IMR-90 (cell line): ENCODE data around the gene WNT7B. TPM values are rescaled to one million over a fixed set of nuclear protein-coding genes. Genes with fewer than 3 reads are reported as not detected.
A peak's percentile ranks its signal among the peaks of the same experiment; 100 is the strongest.

Experiments used
- ATAC-seq: fragments of 200-7000 bp; cut with Tn5 transposase; 2 replicates; pipeline ENCODE4 v1.9.1; 2020; ENCODE audit warnings: low read depth, mild to moderate bottlenecking, moderate library complexity
- BruUV-seq: library from RNA; stranded (reverse); fragments of 400-500 nt; replicated peaks from 2 replicates; lab custom pipeline; 2021; lab: Mats Ljungman, UMichigan
- CTCF ChIA-PET: fragments of 300-600 bp; formaldehyde crosslinking; extraction: SDS; loops from one replicate; lab custom pipeline; 2021; ENCODE audit warnings: antibody characterized with exemption; lab: Yijun Ruan, JAX
- POLR2A ChIA-PET: fragments of 300-600 bp; sonication (Branson Sonifier 250); formaldehyde crosslinking; loops from one replicate; lab custom pipeline; 2022; ENCODE audit warnings: antibody characterized with exemption; ENCODE audit not compliant: unreplicated experiment; lab: Charles Lee
- DNase-seq: peaks from one replicate; pipeline ENCODE4 v3.0.0; 2013
- H2AFZ ChIP-seq: replicated peaks from 2 replicates; pipeline ENCODE3; 2013; ENCODE audit warnings: low read length, mild to moderate bottlenecking; ENCODE audit not compliant: poor library complexity
- H2AK5ac ChIP-seq: 2 replicates; pipeline ENCODE4 v1.6.1; 2013; ENCODE audit warnings: low read depth, low read length, inconsistent platforms
- H2AK9ac ChIP-seq: replicated peaks from 2 replicates; pipeline ENCODE3; 2013; ENCODE audit warnings: mild to moderate bottlenecking, low read depth, low read length, moderate library complexity; ENCODE audit not compliant: poor library complexity
- H2BK120ac ChIP-seq: 2 replicates; pipeline ENCODE4 v1.6.1; 2013; ENCODE audit warnings: low read depth, low read length, inconsistent platforms
- H2BK15ac ChIP-seq: 3 replicates; pipeline ENCODE4 v1.6.1; 2013; ENCODE audit warnings: low read depth, low read length, inconsistent platforms
- H2BK20ac ChIP-seq: 2 replicates; pipeline ENCODE4 v1.6.1; 2013; ENCODE audit warnings: low read depth, mild to moderate bottlenecking, inconsistent platforms, low read length, moderate library complexity
- H2BK5ac ChIP-seq: 2 replicates; pipeline ENCODE4 v1.6.1; 2013; ENCODE audit warnings: mild to moderate bottlenecking, low read depth, low read length, inconsistent platforms; ENCODE audit not compliant: poor library complexity, severe bottlenecking
- H3K14ac ChIP-seq: replicated peaks from 2 replicates; pipeline ENCODE4 v1.6.1; 2013; ENCODE audit warnings: low read depth, low read length, inconsistent platforms
- H3K18ac ChIP-seq: 2 replicates; pipeline ENCODE4 v1.6.1; 2013; ENCODE audit warnings: low read depth, low read length, control low read depth
- H3K23ac ChIP-seq: 2 replicates; pipeline ENCODE4 v1.6.1; 2013; ENCODE audit warnings: low read depth, low read length, inconsistent platforms
- H3K27ac ChIP-seq: 2 replicates; pipeline ENCODE4 v1.5.1; 2013; ENCODE audit warnings: mild to moderate bottlenecking, control low read depth, low read length; ENCODE audit not compliant: insufficient read depth
- H3K27me3 ChIP-seq: 2 replicates; pipeline ENCODE4 v1.6.1; 2013; ENCODE audit warnings: low read length; ENCODE audit not compliant: control insufficient read depth, insufficient read depth
- H3K36me3 ChIP-seq: 2 replicates; pipeline ENCODE4 v1.6.1; 2013; ENCODE audit warnings: low read length, mixed read lengths; ENCODE audit not compliant: control insufficient read depth, insufficient read depth
- H3K4ac ChIP-seq: 2 replicates; pipeline ENCODE4 v1.6.1; 2013; ENCODE audit warnings: low read depth, low read length, inconsistent platforms
- H3K4me1 ChIP-seq: 2 replicates; pipeline ENCODE4 v1.6.1; 2013; ENCODE audit warnings: low read length, mixed read lengths; ENCODE audit not compliant: control insufficient read depth, insufficient read depth
- H3K4me2 ChIP-seq: 2 replicates; pipeline ENCODE4 v1.6.1; 2013; ENCODE audit warnings: low read depth, mild to moderate bottlenecking, control low read depth, low read length, moderate library complexity
- H3K4me3 ChIP-seq: 2 replicates; pipeline ENCODE4 v1.5.1; 2013; ENCODE audit warnings: low read depth, mild to moderate bottlenecking, control low read depth, low read length, moderate library complexity; ENCODE audit not compliant: insufficient read depth
- H3K56ac ChIP-seq: 2 replicates; pipeline ENCODE4 v1.6.1; 2013; ENCODE audit warnings: low read length, inconsistent platforms; ENCODE audit not compliant: insufficient read depth; ENCODE audit errors: extremely low read depth
- H3K79me1 ChIP-seq, 2 experiments: 2 replicates each; pipeline ENCODE4 v1.6.1; 2013; ENCODE audit warnings: low read length in 2 of 2, inconsistent platforms in 1 of 2, low read depth in 1 of 2
- H3K9ac ChIP-seq: 2 replicates; pipeline ENCODE4 v1.6.1; 2013; ENCODE audit warnings: low read depth, low read length, control low read depth
- H3K9me1 ChIP-seq: 2 replicates; pipeline ENCODE4 v1.6.1; 2013; ENCODE audit warnings: low read length, inconsistent platforms; ENCODE audit not compliant: insufficient read depth
- H3K9me3 ChIP-seq: 2 replicates; pipeline ENCODE4 v1.6.1; 2013; ENCODE audit warnings: low read length; ENCODE audit not compliant: control insufficient read depth, insufficient read depth
- H4K20me1 ChIP-seq: 2 replicates; pipeline ENCODE4 v1.6.1; 2013; ENCODE audit warnings: low read length, inconsistent platforms; ENCODE audit not compliant: insufficient read depth
- H4K5ac ChIP-seq: 2 replicates; pipeline ENCODE4 v1.6.1; 2013; ENCODE audit warnings: mild to moderate bottlenecking, low read depth, low read length, control low read depth
- H4K8ac ChIP-seq, 2 experiments: 2 replicates each; pipeline ENCODE4 v1.6.1; 2013; ENCODE audit warnings: low read depth in 2 of 2, low read length in 2 of 2, control low read depth in 1 of 2, inconsistent platforms in 1 of 2
- H4K91ac ChIP-seq: 2 replicates; pipeline ENCODE4 v1.6.1; 2013; ENCODE audit warnings: low read depth, low read length, inconsistent platforms; ENCODE audit not compliant: insufficient read depth
- CEBPB ChIP-seq: IDR thresholded peaks from 2 replicates; pipeline ENCODE4 v1.6.1; 2012; ENCODE audit warnings: low read depth, low read length, improper control_type of control experiment
- CHD1 ChIP-seq: IDR thresholded peaks from 2 replicates; pipeline ENCODE4 v1.6.1; 2012; ENCODE audit warnings: low read depth, low read length, improper control_type of control experiment
- CTCF ChIP-seq: conservative IDR thresholded peaks from 2 replicates; pipeline ENCODE4 v1.5.1; 2012; ENCODE audit warnings: mild to moderate bottlenecking, low read depth, low read length, improper control_type of control experiment
- FOS ChIP-seq: fragments of 150-350 bp; IDR thresholded peaks from 2 replicates; pipeline ENCODE4 v1.6.1; 2016; ENCODE audit warnings: low read depth, low read length
- MAFK ChIP-seq: IDR thresholded peaks from 2 replicates; pipeline ENCODE4 v1.6.1; 2012; ENCODE audit warnings: low read depth, low read length, improper control_type of control experiment
- MAZ ChIP-seq: IDR thresholded peaks from 2 replicates; pipeline ENCODE4 v1.6.1; 2012; ENCODE audit warnings: low read depth, mild to moderate bottlenecking, low read length, improper control_type of control experiment, moderate library complexity, borderline replicate concordance
- MXI1 ChIP-seq: IDR thresholded peaks from 2 replicates; pipeline ENCODE4 v1.6.1; 2012; ENCODE audit warnings: low read depth, mild to moderate bottlenecking, low read length, moderate library complexity, borderline replicate concordance
- NFE2L2 ChIP-seq: fragments of 150-350 bp; IDR thresholded peaks from 2 replicates; pipeline ENCODE4 v1.6.1; 2016; ENCODE audit warnings: low read depth, mild to moderate bottlenecking, low read length
- POLR2A ChIP-seq: IDR thresholded peaks from 2 replicates; pipeline ENCODE4 v1.6.1; 2012; ENCODE audit warnings: mild to moderate bottlenecking, low read depth, low read length
- RAD21 ChIP-seq: IDR thresholded peaks from 2 replicates; pipeline ENCODE4 v1.6.1; 2012; ENCODE audit warnings: low read length, improper control_type of control experiment
- RFX5 ChIP-seq: IDR thresholded peaks from 2 replicates; pipeline ENCODE4 v1.8.0; 2012; ENCODE audit warnings: low read depth, mild to moderate bottlenecking, low read length, moderate library complexity
- SMC3 ChIP-seq: fragments of 150-350 bp; IDR thresholded peaks from 2 replicates; pipeline ENCODE4 v1.6.1; 2016; ENCODE audit warnings: low read depth, mild to moderate bottlenecking, antibody characterized with exemption, low read length, moderate library complexity
- USF2 ChIP-seq: fragments of 150-350 bp; IDR thresholded peaks from 2 replicates; pipeline ENCODE4 v1.6.1; 2017; ENCODE audit warnings: mild to moderate bottlenecking, antibody characterized with exemption, low read length, low read depth
- WGBS, 2 experiments: methylation state at CpG; one replicate each; pipeline versions ENCODE4 v1.1.5 to v1.1.7; 2013; ENCODE audit warnings: missing lambda C conversion rate in 2 of 2; ENCODE audit not compliant: insufficient read length in 1 of 2; ENCODE audit errors: extremely low coverage in 2 of 2; 5-methylcytosine and 5-hydroxymethylcytosine counted together
- dilution Hi-C: fragments of 300-500 bp; cut with HindIII; formaldehyde crosslinking; loops from one replicate; pipeline ENCODE4 v1.14.3; 2018; ENCODE audit warnings: low sequenced_read_pairs; ENCODE audit not compliant: unreplicated experiment
- in situ Hi-C: fragments of 300-500 bp; cut with MboI; formaldehyde crosslinking; loops from 3 replicates; pipeline ENCODE4 v1.14.3; 2019; ENCODE audit warnings: low sequenced_read_pairs, inconsistent platforms, mixed read lengths
- intact Hi-C: fragments of 100-400 bp; cut with micrococcal nuclease; formaldehyde crosslinking; loops from 2 replicates; pipeline ENCODE4 v1.10.0; 2022
- polyA plus RNA-seq, 3 experiments: library from polyadenylated mRNA; depleted of rRNA; stranded (reverse); fragments of >200 nt; gene quantifications; 2 replicates each; pipeline ENCODE4 v1.2.3, GENCODE V29; 2012; ENCODE audit warnings: low replicate concordance in 1 of 3
- total RNA-seq: library from RNA; depleted of rRNA; stranded (reverse); fragments of >200 nt; gene quantifications from 2 replicates; pipeline ENCODE4 v1.2.3, GENCODE V29; 2012
- TF ChIP-seq, protein P1 (sequence below): fragments of 150-350 bp; IDR thresholded peaks from 2 replicates; pipeline ENCODE4 v1.6.1; 2016; ENCODE audit warnings: low read depth, mild to moderate bottlenecking, low read length, moderate library complexity, borderline replicate concordance

The WNT7B gene
- total and polyA plus RNA-seq, 2 of the 4 experiments (the other 2 are of a cell fraction), result under 0.01 to 0.15 TPM

GRCh38 chr22:45903355-45904135 lies 73.4 kb downstream of the WNT7B start:
- H3K79me1 ChIP-seq, result no peaks in the 10 kb centered on the region
- H2BK20ac ChIP-seq, result peak overlapping the region; percentile 69
- H4K20me1 ChIP-seq, result peaks cover 13% of the 10 kb centered on the region
- no peak overlapping the region for H3K4me3 ChIP-seq
- peak overlapping the region; percentile 28; the same call in 1 of the 2 replicates for H4K91ac ChIP-seq
- peak overlapping the region in 1 of 2 experiments; percentile 56; a peak in 1 of 4 replicates for H4K8ac ChIP-seq
- H4K5ac ChIP-seq, result 0 out of 2 replicates have a peak overlapping the region, but pooled peaks have one; percentile 8
- peak overlapping the region; percentile 44; the same call in 1 of the 2 replicates for H3K18ac ChIP-seq
- H2AFZ ChIP-seq, result peak overlapping the region; percentile 54
- intact Hi-C loops, result no loop called here
- peak overlapping the region; percentile 62; the same call in 1 of the 2 replicates for H3K4me2 ChIP-seq
- peaks cover 22% of the 10 kb centered on the region for H3K4me1 ChIP-seq
- peak overlapping the region; percentile 47; the same call in 2 of the 3 replicates for H2BK15ac ChIP-seq
- ChIA-PET CTCF (no interaction called here), POLR2A (no interaction called here)
- WGBS, 2 experiments, result 19% methylated on average over 11 of the region's 28 CpGs; no CpG with 5 or more reads in 1 of the 2 experiments
- peak overlapping the region; percentile 55 for H2BK120ac ChIP-seq
- no peaks in the 10 kb centered on the region for H3K9me3 ChIP-seq
- H3K23ac ChIP-seq, result no peak overlapping the region
- peak; percentile 69 for DNase-seq
- no peak overlapping the region for H3K14ac ChIP-seq
- BruUV-seq, result no TSS peak
- no peaks in the 10 kb centered on the region for H3K36me3 ChIP-seq
- H3K27ac ChIP-seq, result no peak overlapping the region
- no peak overlapping the region for H3K56ac ChIP-seq
- no peak overlapping the region for H2BK5ac ChIP-seq
- H3K4ac ChIP-seq, result peak overlapping the region; percentile 83
- H3K9ac ChIP-seq, result no peak overlapping the region
- ATAC-seq, result peak; percentile 91
- in situ Hi-C loops, result no loop called here
- peaks cover 10% of the 10 kb centered on the region; the same call in 1 of the 2 replicates for H3K9me1 ChIP-seq
- H2AK9ac ChIP-seq, result peak overlapping the region; percentile 44
- peak overlapping the region; percentile 71 for H2AK5ac ChIP-seq
- dilution Hi-C loops, result no loop called here
- peaks cover 14% of the 10 kb centered on the region for H3K27me3 ChIP-seq
- TF ChIP-seq, protein P1, sequence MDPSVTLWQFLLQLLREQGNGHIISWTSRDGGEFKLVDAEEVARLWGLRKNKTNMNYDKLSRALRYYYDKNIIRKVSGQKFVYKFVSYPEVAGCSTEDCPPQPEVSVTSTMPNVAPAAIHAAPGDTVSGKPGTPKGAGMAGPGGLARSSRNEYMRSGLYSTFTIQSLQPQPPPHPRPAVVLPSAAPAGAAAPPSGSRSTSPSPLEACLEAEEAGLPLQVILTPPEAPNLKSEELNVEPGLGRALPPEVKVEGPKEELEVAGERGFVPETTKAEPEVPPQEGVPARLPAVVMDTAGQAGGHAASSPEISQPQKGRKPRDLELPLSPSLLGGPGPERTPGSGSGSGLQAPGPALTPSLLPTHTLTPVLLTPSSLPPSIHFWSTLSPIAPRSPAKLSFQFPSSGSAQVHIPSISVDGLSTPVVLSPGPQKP, result no peak
- no peak for TF ChIP-seq RAD21
- no peak for TF ChIP-seq USF2
- no peak for TF ChIP-seq CEBPB
- TF ChIP-seq RFX5, result no peak
- TF ChIP-seq CHD1, result no peak
- TF ChIP-seq MAZ, result peak; percentile 95
- no peak for TF ChIP-seq POLR2A
- no peak for TF ChIP-seq CTCF
- TF ChIP-seq NFE2L2, result no peak
- no peak for TF ChIP-seq MXI1
- TF ChIP-seq FOS, result peak; percentile 83
- TF ChIP-seq MAFK, result no peak
- no peak for TF ChIP-seq SMC3
